SKM-1 treated with dmso at 0.1 percent for 144 hours (cell line): ENCODE measurements around the gene CES4A.
A peak's percentile ranks its signal among the peaks of the same experiment; 100 is the strongest.

ENCODE experiments used
- DNase-seq: peaks from one replicate; lab custom pipeline; 2025; ENCODE audit not compliant: unreplicated experiment; lab: John Stamatoyannopoulos, UW

The CES4A gene

GRCh38 chr16:67017810-67018488, 29.6 kb downstream of the CES4A start:
- peak; percentile 84 for DNase-seq

GRCh38 chr16:67019171-67019570, 30.8 kb downstream of the CES4A start:
- no peak for DNase-seq

GRCh38 chr16:67021321-67021720, 32.9 kb downstream of the CES4A start:
- DNase-seq: no peak

GRCh38 chr16:67022531-67023214, 34.3 kb downstream of the CES4A start:
- DNase-seq: no peak

GRCh38 chr16:67023689-67024088, 35.3 kb downstream of the CES4A start:
- no peak for DNase-seq

- no peak for DNase-seq
Measured at GRCh38 chr16:67024384-67025209, 36.2 kb downstream of the CES4A start.

GRCh38 chr16:67025210-67025550, 36.8 kb downstream of the CES4A start:
- no peak for DNase-seq

GRCh38 chr16:67026570-67026969, 38.2 kb downstream of the CES4A start:
- no peak for DNase-seq

- DNase-seq: no peak
Measured at GRCh38 chr16:67027046-67027445, 38.7 kb downstream of the CES4A start.

- DNase-seq: peak; percentile 68
Measured at GRCh38 chr16:67028167-67028695, 39.8 kb downstream of the CES4A start.

- DNase-seq: peak; percentile 88
Measured at GRCh38 chr16:67028696-67029253, 40.4 kb downstream of the CES4A start, which contains the start of gene CBFB. TSS of gene CBFB (plus strand) at chr16:67029149. CDS start at chr16:67029408, 259 bp downstream.

GRCh38 chr16:67029254-67030096, 41.1 kb downstream of the CES4A start:
- DNase-seq: peak; percentile 15

GRCh38 chr16:67030221-67030962, 42.0 kb downstream of the CES4A start:
- DNase-seq: no peak

- DNase-seq: no peak
Measured at GRCh38 chr16:67034487-67034886, 46.1 kb downstream of the CES4A start.

- no peak for DNase-seq
Measured at GRCh38 chr16:67035364-67035763, 47.0 kb downstream of the CES4A start.

GRCh38 chr16:67036323-67036741, 47.9 kb downstream of the CES4A start:
- DNase-seq: no peak

- DNase-seq: no peak
Measured at GRCh38 chr16:67039260-67040020, 51.1 kb downstream of the CES4A start.

- DNase-seq: no peak
Measured at GRCh38 chr16:67040166-67040565, 51.8 kb downstream of the CES4A start.

GRCh38 chr16:67040906-67041305, 52.5 kb downstream of the CES4A start:
- no peak for DNase-seq
